Thyroid gland (tissue), 4 donors: ENCODE measurements around the gene CSTB.

Source experiments
- CTCF ChIP-seq, 6 experiments: fragments of 200-600 bp in 3 of 6; fragments of 450-650 bp in 3 of 6; sonication (generic) in 3 of 6; IDR thresholded peaks; one replicate each; pipeline ENCODE4 v1.5.1; 2016 to 2019; ENCODE audit warnings: antibody characterized with exemption in 6 of 6, mild to moderate bottlenecking in 2 of 6, inconsistent platforms in 1 of 6, moderate library complexity in 1 of 6
- POLR2A ChIP-seq, 2 donors: fragments of 450-650 bp; IDR thresholded peaks; one replicate each; pipeline ENCODE4 v1.6.1; 2017; ENCODE audit warnings: antibody characterized with exemption in 2 of 2, mild to moderate bottlenecking in 2 of 2, moderate library complexity in 1 of 2

DNA sequence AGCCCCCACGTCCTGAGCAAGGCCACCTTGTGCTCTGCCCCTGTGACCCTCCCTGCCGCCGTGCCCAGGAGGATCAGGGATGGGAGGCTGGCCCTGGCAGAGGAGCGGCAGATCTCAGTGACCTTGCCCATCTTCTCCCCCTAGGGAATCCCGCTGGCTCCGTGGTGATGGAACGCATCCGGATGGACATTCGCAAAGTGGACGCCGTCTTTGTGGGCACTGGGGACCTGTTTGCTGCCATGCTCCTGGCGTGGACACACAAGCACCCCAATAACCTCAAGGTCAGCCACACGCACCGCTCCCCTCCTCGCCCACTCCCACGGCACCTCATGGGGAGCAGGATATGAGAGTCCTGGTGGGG lies 22.7 kb downstream of the CSTB start:
- TF ChIP-seq CTCF (IDR thresholded peaks at IDR 0.05) (no peak), POLR2A (IDR thresholded peaks at IDR 0.05) (no peak)
